Spleen (tissue), 11 donors: ENCODE results near the gene WASL. TPM values are rescaled to one million over a fixed set of nuclear protein-coding genes. Genes with fewer than 3 reads are reported as not detected.
"Not testable (repeated sequence)": the region's sequence is repeated elsewhere in the genome, so short reads cannot be mapped to it uniquely, and the experiment has no call there.

Experiments
- DNase-seq: peaks from one replicate; pipeline ENCODE4 v3.0.0-alpha.2; 2020
- H3K27ac ChIP-seq, 8 donors: fragments of 200-600 bp; sonication (generic) in 7 of 8; 1 replicate in 4 of 8; 2 replicates in 4 of 8; pipeline versions ENCODE4 v1.5.0 to v1.8.0; 2016 to 2021; ENCODE audit warnings: inconsistent platforms in 4 of 8, mild to moderate bottlenecking in 4 of 8, moderate library complexity in 1 of 8
- H3K27me3 ChIP-seq, 7 donors: fragments of 200-600 bp; sonication (generic) in 6 of 7; replicated peaks in 1 of 7; 1 replicate in 4 of 7; 2 replicates in 3 of 7; pipeline versions ENCODE4 v1.5.0 to v1.8.0; 2016 to 2021; ENCODE audit warnings: inconsistent platforms in 3 of 7, mild to moderate bottlenecking in 1 of 7
- H3K36me3 ChIP-seq, 6 donors: fragments of 200-600 bp; sonication (generic) in 5 of 6; 1 replicate in 4 of 6; 2 replicates in 2 of 6; pipeline versions ENCODE4 v1.5.0 to v1.8.0; 2016 to 2021; ENCODE audit warnings: inconsistent platforms in 2 of 6
- H3K4me1 ChIP-seq, 6 donors: fragments of 200-600 bp; sonication (generic) in 5 of 6; 1 replicate in 3 of 6; 2 replicates in 3 of 6; pipeline versions ENCODE4 v1.5.0 to v1.8.0; 2016 to 2021; ENCODE audit warnings: inconsistent platforms in 3 of 6
- H3K4me3 ChIP-seq, 8 donors: fragments of 200-600 bp; sonication (generic) in 7 of 8; 1 replicate in 4 of 8; 2 replicates in 4 of 8; pipeline versions ENCODE4 v1.5.0 to v1.8.0; 2016 to 2021; ENCODE audit warnings: inconsistent platforms in 4 of 8, mild to moderate bottlenecking in 4 of 8, moderate library complexity in 2 of 8
- H3K9me3 ChIP-seq, 8 donors: fragments of 200-600 bp; sonication (generic) in 7 of 8; 1 replicate in 4 of 8; 2 replicates in 4 of 8; pipeline versions ENCODE4 v1.5.0 to v1.8.0; 2016 to 2021; ENCODE audit warnings: inconsistent platforms in 4 of 8
- POLR2A ChIP-seq, 3 donors: fragments of 450-650 bp; IDR thresholded peaks; one replicate each; pipeline ENCODE4 v1.5.1; 2017; ENCODE audit warnings: antibody characterized with exemption in 3 of 3, mild to moderate bottlenecking in 1 of 3
- POLR2AphosphoS5 ChIP-seq, 3 donors: sonication (generic); formaldehyde crosslinking; IDR thresholded peaks; one replicate each; pipeline ENCODE4 v1.5.1; 2017; ENCODE audit warnings: antibody characterized with exemption in 3 of 3
- WGBS, 5 donors: extraction: QIAGEN DNeasy Blood & Tissue Kit in 3 of 5; methylation state at CpG; one replicate each; pipeline versions ENCODE4 v1.1.5 to v1.1.7; 2013 to 2018; 5-methylcytosine and 5-hydroxymethylcytosine counted together
- intact Hi-C: fragments of 100-400 bp; cut with DNase I; formaldehyde crosslinking; loops from one replicate; pipeline ENCODE4 v1.15.0; 2023; ENCODE audit warnings: low total_unique reads
- polyA plus RNA-seq, 3 donors: library from polyadenylated mRNA; stranded (reverse); fragments of 200-250 nt; gene quantifications; one replicate each; pipeline ENCODE4 v1.2.1, GENCODE V29; 2013
- total RNA-seq, 7 donors: library from RNA; depleted of rRNA in 3 of 7; stranded (reverse); fragments of >200 nt in 3 of 7; fragmentation: NEBNext Ultra II Directional in 4 of 7; extraction: Animal tissue kit (Norgen Biotek cat#: 25700) in 4 of 7; gene quantifications; one replicate each; pipeline versions ENCODE4 v1.1.0 to v1.2.1, GENCODE V29; 2016 to 2021
- TF ChIP-seq, protein P1 (sequence below), 11 experiments: fragments of 200-600 bp in 7 of 11; fragments of 450-650 bp in 4 of 11; sonication (generic) in 4 of 11; IDR thresholded peaks in 8 of 11; conservative IDR thresholded peaks in 3 of 11; 1 replicate in 7 of 11; 2 replicates in 4 of 11; pipeline versions ENCODE4 v1.4.0 to v1.8.0; 2016 to 2021; ENCODE audit warnings: antibody characterized with exemption in 11 of 11, inconsistent platforms in 4 of 11, mild to moderate bottlenecking in 1 of 11
- donor health status: healthy with polysubstance abuse.
- donor health status: DM: no; HTN: no; CAD: no; lungs with moderate emphysema.
- donor health status: DM: no; HTN: no; CAD: no.
- donor health status: Bipolar disorder and iron deficiency.
- donor health status: healthy.
- donor health status: DM: no; HTN: no; CAD: no.
- donor health status: DM: yes; HTN: yes; CAD: no.

Gene WASL
- total and polyA plus RNA-seq, 10 donors = 5.3 to 31.0 (median 26.3) TPM

DNA sequence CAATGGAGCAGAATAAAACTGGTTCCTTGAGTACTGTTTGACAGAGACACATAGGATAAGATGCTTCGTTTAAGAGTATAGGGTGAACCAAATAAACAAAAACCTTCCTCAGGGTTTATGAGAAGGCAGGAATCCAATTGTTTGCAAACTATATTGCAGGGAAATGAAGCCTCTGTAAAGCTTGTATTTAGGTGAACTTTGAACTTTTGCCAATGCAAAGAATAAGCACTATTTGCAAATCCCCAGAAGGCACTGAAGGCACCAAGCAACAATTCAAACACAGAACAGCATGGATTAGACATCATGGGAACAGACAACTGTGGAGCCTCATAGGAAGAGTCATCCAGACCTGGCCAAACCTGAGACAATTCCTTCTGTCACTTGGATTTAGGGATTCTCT is 47.1 kb upstream of the WASL start:
- no peak for DNase-seq
- no peak overlapping the region for H3K4me3 ChIP-seq
- H3K4me1 ChIP-seq = peaks cover 0 to 4% (median 0%) of the 10 kb centered on the region in 6 donors
- no peaks in the 10 kb centered on the region for H3K9me3 ChIP-seq
- H3K27ac ChIP-seq = no peak overlapping the region
- intact Hi-C loops = loop anchor here (10.0 kb wide), 1 partner anchor 69 kb away; no protein-coding TSS in a partner anchor
- H3K27me3 ChIP-seq = no peaks in the 10 kb centered on the region
- 79 to 95% (median 83%) methylated on average over 1 of the region's 1 CpG for WGBS, 5 donors
- TF ChIP-seq, protein P1, sequence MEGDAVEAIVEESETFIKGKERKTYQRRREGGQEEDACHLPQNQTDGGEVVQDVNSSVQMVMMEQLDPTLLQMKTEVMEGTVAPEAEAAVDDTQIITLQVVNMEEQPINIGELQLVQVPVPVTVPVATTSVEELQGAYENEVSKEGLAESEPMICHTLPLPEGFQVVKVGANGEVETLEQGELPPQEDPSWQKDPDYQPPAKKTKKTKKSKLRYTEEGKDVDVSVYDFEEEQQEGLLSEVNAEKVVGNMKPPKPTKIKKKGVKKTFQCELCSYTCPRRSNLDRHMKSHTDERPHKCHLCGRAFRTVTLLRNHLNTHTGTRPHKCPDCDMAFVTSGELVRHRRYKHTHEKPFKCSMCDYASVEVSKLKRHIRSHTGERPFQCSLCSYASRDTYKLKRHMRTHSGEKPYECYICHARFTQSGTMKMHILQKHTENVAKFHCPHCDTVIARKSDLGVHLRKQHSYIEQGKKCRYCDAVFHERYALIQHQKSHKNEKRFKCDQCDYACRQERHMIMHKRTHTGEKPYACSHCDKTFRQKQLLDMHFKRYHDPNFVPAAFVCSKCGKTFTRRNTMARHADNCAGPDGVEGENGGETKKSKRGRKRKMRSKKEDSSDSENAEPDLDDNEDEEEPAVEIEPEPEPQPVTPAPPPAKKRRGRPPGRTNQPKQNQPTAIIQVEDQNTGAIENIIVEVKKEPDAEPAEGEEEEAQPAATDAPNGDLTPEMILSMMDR (IDR thresholded peaks at IDR 0.05 in 8 of 11, conservative IDR thresholded peaks at IDR 0.05 in 3 of 11) = no peak
- no peak for TF ChIP-seq POLR2AphosphoS5 (IDR thresholded peaks at IDR 0.05)
- no peak for TF ChIP-seq POLR2A (IDR thresholded peaks at IDR 0.05)
- no peaks in the 10 kb centered on the region for H3K36me3 ChIP-seq

DNA sequence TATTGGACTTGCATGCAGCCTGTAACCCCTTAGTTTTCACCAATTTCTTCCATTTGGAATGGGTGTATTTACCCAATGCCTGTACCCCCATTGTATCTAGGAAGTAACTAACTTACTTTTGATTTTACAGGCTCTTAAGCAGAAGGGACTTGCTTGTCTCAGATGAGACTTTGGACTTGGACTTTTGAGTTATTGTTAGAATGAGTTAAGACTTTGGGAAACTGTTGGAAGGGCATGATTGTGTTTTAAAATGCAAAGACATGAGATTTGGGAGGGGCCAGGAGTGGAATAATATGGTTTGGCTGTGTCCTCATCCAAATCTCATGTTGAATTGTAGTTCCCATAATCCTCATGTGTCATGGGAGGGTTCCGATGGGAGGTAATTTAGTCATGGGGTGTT is 46.3 kb upstream of the WASL start:
- WGBS, 5 donors = 90 to 100% (median 100%) methylated on average over 1 of the region's 1 CpG
- H3K36me3 ChIP-seq, H3K27me3 ChIP-seq, H3K4me3 ChIP-seq, H3K4me1 ChIP-seq, DNase-seq, H3K9me3 ChIP-seq, H3K27ac ChIP-seq: not testable (repeated sequence)
- intact Hi-C loops = loop anchor here (10.0 kb wide), 1 partner anchor 70 kb away; no protein-coding TSS in a partner anchor

DNA sequence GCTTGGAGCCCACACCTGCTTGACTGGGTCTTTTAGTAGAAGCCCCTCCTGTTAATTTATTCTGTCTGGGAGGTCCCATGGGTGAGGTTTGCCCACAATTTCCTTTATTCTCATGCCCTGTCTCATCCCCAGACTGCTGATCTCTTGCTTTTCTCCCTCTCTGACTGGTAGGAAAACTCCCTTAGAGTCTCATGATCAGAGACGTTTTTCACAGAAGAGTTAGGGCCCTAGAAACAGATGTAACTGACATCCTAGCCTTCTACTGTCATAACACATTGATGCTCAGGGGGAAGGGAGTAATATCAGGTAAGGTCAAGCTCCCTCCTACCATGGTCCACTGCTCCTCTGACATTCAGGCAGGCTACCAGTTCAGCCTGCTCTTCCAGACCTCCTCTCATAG is 43.7 kb upstream of the WASL start:
- 27 to 64% (median 54%) methylated on average over 1 of the region's 1 CpG for WGBS, 5 donors
- intact Hi-C loops = loop anchor here (10.0 kb wide), 1 partner anchor 72 kb away; no protein-coding TSS in a partner anchor
- no peak overlapping the region for H3K27ac ChIP-seq
- H3K27me3 ChIP-seq = no peaks in the 10 kb centered on the region
- H3K36me3 ChIP-seq = no peaks in the 10 kb centered on the region
- H3K9me3 ChIP-seq = no peaks in the 10 kb centered on the region
- no peak for DNase-seq
- TF ChIP-seq POLR2A (IDR thresholded peaks at IDR 0.05) (no peak), POLR2AphosphoS5 (IDR thresholded peaks at IDR 0.05) (no peak)
- TF ChIP-seq, protein P1 (IDR thresholded peaks at IDR 0.05 in 8 of 11, conservative IDR thresholded peaks at IDR 0.05 in 3 of 11) = no peak
- H3K4me3 ChIP-seq = no peak overlapping the region
- no peaks in the 10 kb centered on the region for H3K4me1 ChIP-seq

DNA sequence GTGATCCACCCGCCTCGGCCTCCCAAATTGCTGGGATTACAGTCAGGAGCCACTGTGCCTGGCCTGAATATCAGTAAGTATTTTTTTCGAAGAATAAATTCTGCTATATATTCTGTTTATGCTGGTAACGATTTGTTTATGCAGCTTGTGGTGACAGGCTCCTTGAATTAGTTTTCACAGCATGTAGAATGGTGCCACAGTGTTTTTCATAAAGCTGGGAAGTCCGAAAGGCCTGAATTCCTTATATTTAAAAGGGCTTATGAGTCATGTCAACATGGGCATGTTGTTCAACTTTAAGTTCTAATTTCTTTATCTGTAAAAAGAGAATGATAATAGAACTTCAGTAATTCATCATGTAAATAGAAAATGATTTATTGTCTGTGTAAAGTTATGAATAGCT is 42.2 kb upstream of the WASL start:
- H3K27ac ChIP-seq = no peak overlapping the region
- H3K9me3 ChIP-seq = no peaks in the 10 kb centered on the region
- TF ChIP-seq, protein P1 (IDR thresholded peaks at IDR 0.05 in 8 of 11, conservative IDR thresholded peaks at IDR 0.05 in 3 of 11) = no peak
- TF ChIP-seq POLR2AphosphoS5 (IDR thresholded peaks at IDR 0.05) (no peak), POLR2A (IDR thresholded peaks at IDR 0.05) (no peak)
- no peak overlapping the region for H3K4me3 ChIP-seq
- no peaks in the 10 kb centered on the region for H3K36me3 ChIP-seq
- intact Hi-C loops = loop anchor here (10.0 kb wide), 1 partner anchor 74 kb away; no protein-coding TSS in a partner anchor
- no peak for DNase-seq
- H3K4me1 ChIP-seq = no peaks in the 10 kb centered on the region
- no peaks in the 10 kb centered on the region for H3K27me3 ChIP-seq
- WGBS, 5 donors = 91 to 96% (median 91%) methylated on average over 5 of the region's 5 CpGs

DNA sequence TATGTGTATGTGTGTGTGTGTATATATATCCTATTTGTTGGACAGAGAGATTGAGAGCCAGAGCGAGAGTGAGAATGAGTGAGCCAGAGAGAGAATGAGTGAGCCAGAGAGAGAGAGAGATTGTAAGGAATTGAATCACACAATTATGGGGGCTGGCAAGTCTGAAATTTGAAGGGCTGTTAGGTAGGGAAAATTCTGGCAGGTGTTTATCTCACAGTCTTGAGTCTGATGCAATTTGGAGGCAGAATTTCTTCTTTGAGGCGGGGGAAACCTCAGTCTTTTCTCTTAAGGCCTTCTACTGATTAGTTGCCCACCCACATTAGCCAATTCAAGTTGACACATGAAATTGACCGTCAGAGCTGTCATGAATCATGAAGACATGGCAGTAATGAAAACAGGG is 41.0 kb upstream of the WASL start:
- Histone ChIP-seq H3K27me3 (no peaks in the 10 kb centered on the region), H3K36me3 (no peaks in the 10 kb centered on the region), H3K9me3 (no peaks in the 10 kb centered on the region), H3K4me1 (no peaks in the 10 kb centered on the region), H3K4me3 (no peak overlapping the region), H3K27ac (no peak overlapping the region)
- intact Hi-C loops = loop anchor here (10.0 kb wide), 1 partner anchor 75 kb away; no protein-coding TSS in a partner anchor
- TF ChIP-seq POLR2AphosphoS5 (IDR thresholded peaks at IDR 0.05) = no peak
- TF ChIP-seq, protein P1 (IDR thresholded peaks at IDR 0.05 in 8 of 11, conservative IDR thresholded peaks at IDR 0.05 in 3 of 11) = no peak
- no peak for TF ChIP-seq POLR2A (IDR thresholded peaks at IDR 0.05)
- 78 to 85% (median 82%) methylated on average over 3 of the region's 3 CpGs for WGBS, 5 donors
- no peak for DNase-seq
